Muscle of leg (tissue), 11 donors: Measurements from ENCODE around the gene ANAPC10. TPM values are rescaled to one million over a fixed set of nuclear protein-coding genes. Genes with fewer than 3 reads are reported as not detected.
"Not testable (repeated sequence)": the region's sequence is repeated elsewhere in the genome, so short reads cannot be mapped to it uniquely, and the experiment has no call there.

Experiments
- DNase-seq: peaks from one replicate; pipeline ENCODE4 v3.0.0; 2013
- H3K27ac ChIP-seq: one replicate; pipeline ENCODE4 v1.5.1; 2013; ENCODE audit warnings: mild to moderate bottlenecking, low read length, control low read depth
- H3K27me3 ChIP-seq: one replicate; pipeline ENCODE4 v1.6.1; 2013; ENCODE audit warnings: low read length; ENCODE audit not compliant: control insufficient read depth, insufficient read depth
- H3K36me3 ChIP-seq: one replicate; pipeline ENCODE4 v1.6.1; 2013; ENCODE audit warnings: low read length; ENCODE audit not compliant: control insufficient read depth, insufficient read depth
- H3K4me1 ChIP-seq: one replicate; pipeline ENCODE4 v1.6.1; 2013; ENCODE audit warnings: low read length; ENCODE audit not compliant: control insufficient read depth, insufficient read depth
- H3K4me3 ChIP-seq: one replicate; pipeline ENCODE4 v1.5.1; 2013; ENCODE audit warnings: low read length, control low read depth
- H3K9me3 ChIP-seq: replicated peaks from 2 replicates; pipeline ENCODE4 v1.6.1; 2013; ENCODE audit warnings: low read depth, low read length; ENCODE audit not compliant: control insufficient read depth
- WGBS: methylation state at CpG from one replicate; pipeline ENCODE4 v1.1.5; 2013; ENCODE audit warnings: missing lambda C conversion rate; ENCODE audit not compliant: insufficient coverage; 5-methylcytosine and 5-hydroxymethylcytosine counted together
- polyA plus RNA-seq, 8 donors: library from polyadenylated mRNA; unstranded; fragments of 120-200 nt; gene quantifications; one replicate each; pipeline versions ENCODE4 v1.2.1 to v1.2.3, GENCODE V29; 2013; ENCODE audit warnings: inconsistent platforms in 1 of 8, low replicate concordance in 1 of 8; ENCODE audit not compliant: insufficient read length in 8 of 8, insufficient read depth in 1 of 8
- total RNA-seq: library from RNA; stranded (reverse); fragments of 120-200 nt; gene quantifications from one replicate; pipeline ENCODE4 v1.2.4, GENCODE V29; 2013

ANAPC10 gene
- total and polyA plus RNA-seq, 9 donors = 14.8 to 28.8 (median 17.7) TPM

GRCh38 chr4:145034727-145035211 is 63.2 kb downstream of the ANAPC10 start:
- H3K9me3 ChIP-seq = peaks cover 4% of the 10 kb centered on the region
- H3K4me1 ChIP-seq = peaks cover 6% of the 10 kb centered on the region
- DNase-seq = peak; percentile 78
- no peak overlapping the region for H3K4me3 ChIP-seq
- peaks cover 29% of the 10 kb centered on the region for H3K36me3 ChIP-seq
- H3K27ac ChIP-seq = peak overlapping the region; percentile 71
- no peaks in the 10 kb centered on the region for H3K27me3 ChIP-seq
- 80% methylated on average over 5 of the region's 6 CpGs for WGBS

GRCh38 chr4:145019346-145019745 is 78.7 kb downstream of the ANAPC10 start:
- H3K27ac ChIP-seq = no peak overlapping the region
- H3K4me1 ChIP-seq = no peaks in the 10 kb centered on the region
- H3K9me3 ChIP-seq = peaks cover 24% of the 10 kb centered on the region
- no peaks in the 10 kb centered on the region for H3K27me3 ChIP-seq
- no peak overlapping the region for H3K4me3 ChIP-seq
- DNase-seq = no peak
- H3K36me3 ChIP-seq = peaks cover 2% of the 10 kb centered on the region
- no CpG with 5 or more reads among the region's 1 CpG for WGBS

- H3K27me3 ChIP-seq = no peaks in the 10 kb centered on the region
- peaks cover 2% of the 10 kb centered on the region for H3K36me3 ChIP-seq
- peaks cover 5% of the 10 kb centered on the region for H3K9me3 ChIP-seq
- no peaks in the 10 kb centered on the region for H3K4me1 ChIP-seq
- no peak overlapping the region for H3K27ac ChIP-seq
- no peak overlapping the region for H3K4me3 ChIP-seq
- 96% methylated on average over 4 of the region's 4 CpGs for WGBS
- DNase-seq = no peak
Observed at GRCh38 chr4:145014365-145014764, 83.6 kb downstream of the ANAPC10 start.

GRCh38 chr4:145012841-145013240 is 85.2 kb downstream of the ANAPC10 start:
- no peaks in the 10 kb centered on the region for H3K4me1 ChIP-seq
- H3K27ac ChIP-seq = no peak overlapping the region
- H3K36me3 ChIP-seq = no peaks in the 10 kb centered on the region
- no peak overlapping the region for H3K4me3 ChIP-seq
- no peaks in the 10 kb centered on the region for H3K9me3 ChIP-seq
- peak; percentile 45 for DNase-seq
- H3K27me3 ChIP-seq = no peaks in the 10 kb centered on the region

GRCh38 chr4:145011636-145012035 is 86.4 kb downstream of the ANAPC10 start:
- H3K36me3 ChIP-seq = no peaks in the 10 kb centered on the region
- H3K9me3 ChIP-seq = no peaks in the 10 kb centered on the region
- peak; percentile 12 for DNase-seq
- no peak overlapping the region for H3K27ac ChIP-seq
- H3K4me3 ChIP-seq = no peak overlapping the region
- H3K4me1 ChIP-seq = no peaks in the 10 kb centered on the region
- no peaks in the 10 kb centered on the region for H3K27me3 ChIP-seq

- H3K4me3 ChIP-seq, H3K27ac ChIP-seq, H3K27me3 ChIP-seq, DNase-seq, H3K4me1 ChIP-seq, H3K36me3 ChIP-seq, H3K9me3 ChIP-seq: not testable (repeated sequence)
- no CpG with 5 or more reads among the region's 6 CpGs for WGBS
Observed at GRCh38 chr4:145010315-145010714, 87.7 kb downstream of the ANAPC10 start.

- no peak for DNase-seq
- WGBS = no CpG with 5 or more reads among the region's 2 CpGs
- H3K9me3 ChIP-seq = peaks cover 2% of the 10 kb centered on the region
- H3K4me1 ChIP-seq = no peaks in the 10 kb centered on the region
- no peaks in the 10 kb centered on the region for H3K27me3 ChIP-seq
- no peak overlapping the region for H3K27ac ChIP-seq
- no peaks in the 10 kb centered on the region for H3K36me3 ChIP-seq
- no peak overlapping the region for H3K4me3 ChIP-seq
Observed at GRCh38 chr4:145003675-145004074, 94.3 kb downstream of the ANAPC10 start.

GRCh38 chr4:145001635-145002034 is 96.4 kb downstream of the ANAPC10 start:
- no peak for DNase-seq
- H3K27me3 ChIP-seq = no peaks in the 10 kb centered on the region
- 100% methylated on average over 1 of the region's 3 CpGs for WGBS
- H3K27ac ChIP-seq = no peak overlapping the region
- no peak overlapping the region for H3K4me3 ChIP-seq
- peaks cover 2% of the 10 kb centered on the region for H3K9me3 ChIP-seq
- H3K4me1 ChIP-seq = no peaks in the 10 kb centered on the region
- H3K36me3 ChIP-seq = no peaks in the 10 kb centered on the region

- not testable (repeated sequence) for H3K9me3 ChIP-seq, DNase-seq, H3K27ac ChIP-seq, H3K36me3 ChIP-seq, H3K4me1 ChIP-seq, H3K4me3 ChIP-seq, H3K27me3 ChIP-seq
- 100% methylated on average over 1 of the region's 5 CpGs for WGBS
Observed at GRCh38 chr4:145000656-145001055, 97.3 kb downstream of the ANAPC10 start.

GRCh38 chr4:144989306-144989705 is 108.7 kb downstream of the ANAPC10 start:
- Histone ChIP-seq H3K27me3 (no peaks in the 10 kb centered on the region), H3K4me3 (no peak overlapping the region), H3K36me3 (no peaks in the 10 kb centered on the region), H3K27ac (peak overlapping the region; percentile 31), H3K9me3 (no peaks in the 10 kb centered on the region), H3K4me1 (no peaks in the 10 kb centered on the region)
- no CpG with 5 or more reads among the region's 2 CpGs for WGBS
- DNase-seq = peak; percentile 45

- H3K27ac ChIP-seq = no peak overlapping the region
- H3K36me3 ChIP-seq = no peaks in the 10 kb centered on the region
- no peaks in the 10 kb centered on the region for H3K27me3 ChIP-seq
- WGBS = no CpG with 5 or more reads among the region's 1 CpG
- DNase-seq = peak; percentile 53
- H3K9me3 ChIP-seq = no peaks in the 10 kb centered on the region
- no peaks in the 10 kb centered on the region for H3K4me1 ChIP-seq
- no peak overlapping the region for H3K4me3 ChIP-seq
Observed at GRCh38 chr4:144985531-144985930, 112.5 kb downstream of the ANAPC10 start.
